Ishikawa (cell line): ENCODE data around the gene RNPEP.

Source experiments
- CEBPB ChIP-seq: IDR thresholded peaks from 2 replicates; pipeline ENCODE4 v1.6.1; 2012
- CREB1 ChIP-seq: IDR thresholded peaks from 2 replicates; pipeline ENCODE4 v1.6.1; 2012; ENCODE audit warnings: low read depth
- EGR1 ChIP-seq: IDR thresholded peaks from 2 replicates; pipeline ENCODE4 v1.6.1; 2012
- EP300 ChIP-seq: IDR thresholded peaks from 2 replicates; pipeline ENCODE4 v1.6.1; 2012; ENCODE audit warnings: borderline replicate concordance
- FOXM1 ChIP-seq: IDR thresholded peaks from 2 replicates; pipeline ENCODE4 v1.6.1; 2012; ENCODE audit warnings: low read depth, borderline replicate concordance
- MAX ChIP-seq: IDR thresholded peaks from 2 replicates; pipeline ENCODE4 v1.6.1; 2012
- RAD21 ChIP-seq: IDR thresholded peaks from 2 replicates; pipeline ENCODE4 v1.6.1; 2012; ENCODE audit warnings: low read depth
- TAF1 ChIP-seq: IDR thresholded peaks from 2 replicates; pipeline ENCODE4 v1.6.1; 2012; ENCODE audit warnings: low read depth, mild to moderate bottlenecking
- USF1 ChIP-seq: IDR thresholded peaks from 2 replicates; pipeline ENCODE4 v1.6.1; 2012
- YY1 ChIP-seq: IDR thresholded peaks from 2 replicates; pipeline ENCODE4 v1.6.1; 2012; ENCODE audit warnings: low read depth

GRCh38 chr1:202013603-202014002, 31.2 kb downstream of the RNPEP start:
- TF ChIP-seq TAF1: no peak
- TF ChIP-seq MAX: no peak
- no peak for TF ChIP-seq RAD21
- no peak for TF ChIP-seq CREB1
- TF ChIP-seq CEBPB: no peak
- TF ChIP-seq FOXM1: no peak
- no peak for TF ChIP-seq EP300
- TF ChIP-seq YY1: no peak
- TF ChIP-seq EGR1: no peak
- TF ChIP-seq USF1: no peak
